HG02571 (cell line): ENCODE data around the gene ZNF205.
"Not testable (repeated sequence)": the region's sequence is repeated elsewhere in the genome, so short reads cannot be mapped to it uniquely, and the experiment has no call there.

Source experiments
- ATAC-seq: cut with Tn5 transposase; IDR thresholded peaks from one replicate; pipeline ENCODE4 v1.9.1; 2021; ENCODE audit warnings: mild to moderate bottlenecking, moderate library complexity; ENCODE audit not compliant: unreplicated experiment

ZNF205 gene

GRCh38 chr16:3165111-3165822 lies 52.9 kb downstream of the ZNF205 start:
- ATAC-seq = no peak

GRCh38 chr16:3166505-3166886 lies 54.1 kb downstream of the ZNF205 start:
- no peak for ATAC-seq

DNA sequence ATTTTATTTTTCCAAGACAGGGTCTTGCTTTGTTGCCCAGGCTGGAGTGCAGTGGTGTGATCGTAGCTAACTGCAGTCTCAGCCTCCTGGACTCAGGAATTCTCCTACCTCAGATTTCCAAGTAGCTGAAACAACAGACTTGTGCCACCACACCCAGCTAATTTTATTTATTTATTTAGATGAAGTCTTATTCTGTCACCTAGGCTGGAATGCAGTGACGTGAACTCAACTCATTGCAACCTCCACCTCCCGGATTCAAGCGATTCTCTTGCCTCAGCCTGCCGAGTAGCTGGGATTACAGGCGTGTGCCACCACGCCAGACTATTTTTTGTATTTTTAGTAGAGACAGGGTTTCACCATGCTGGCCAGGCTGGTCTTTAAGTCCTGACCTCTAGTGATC lies 56.3 kb downstream of the ZNF205 start:
- not testable (repeated sequence) for ATAC-seq
